Measurements from ENCODE around the gene CD74. TPM values are rescaled to one million over a fixed set of nuclear protein-coding genes. Genes with fewer than 3 reads are reported as not detected.

CD74 gene
- total and polyA plus RNA-seq, 4 donors = 1,061 to 2,819 (median 1,720) TPM

DNA sequence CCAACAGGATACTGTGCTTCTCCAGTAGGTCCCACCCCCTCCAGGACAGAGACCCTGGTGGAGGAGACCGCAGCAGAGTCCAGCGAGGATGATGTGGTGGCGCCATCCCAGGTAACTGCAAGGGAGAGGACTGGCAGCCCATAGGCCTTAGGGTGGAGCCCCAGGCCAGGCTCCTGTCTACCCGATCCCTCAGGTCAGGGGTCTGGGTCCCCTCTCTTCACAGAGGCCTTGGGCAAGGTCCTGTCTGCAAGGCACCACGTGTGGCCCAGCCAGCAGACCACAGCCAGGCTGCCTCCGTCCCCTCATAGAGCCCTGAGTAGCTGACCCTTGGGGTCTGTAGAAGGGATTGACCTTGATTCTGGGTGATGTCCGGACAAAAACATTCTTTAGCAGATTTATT is 20.0 kb downstream of the CD74 start:
- H3K4me3 ChIP-seq = no peak overlapping the region
- H3K27me3 ChIP-seq (ENCODE audit: control insufficient read depth in 3 of 3, insufficient read depth in 3 of 3, low read length in 2 of 3) = no peaks in the 10 kb centered on the region
- H3K9me3 ChIP-seq (ENCODE audit: control insufficient read depth in 4 of 4, insufficient read depth in 3 of 4, low read length in 3 of 4) = no peaks in the 10 kb centered on the region
- H3K4me1 ChIP-seq (ENCODE audit: control insufficient read depth in 5 of 5, insufficient read depth in 5 of 5, low read length in 5 of 5) = no peaks in the 10 kb centered on the region
- no peak for ATAC-seq (ENCODE audit: insufficient read depth, low FRiP score)
- TF ChIP-seq, protein P1, sequence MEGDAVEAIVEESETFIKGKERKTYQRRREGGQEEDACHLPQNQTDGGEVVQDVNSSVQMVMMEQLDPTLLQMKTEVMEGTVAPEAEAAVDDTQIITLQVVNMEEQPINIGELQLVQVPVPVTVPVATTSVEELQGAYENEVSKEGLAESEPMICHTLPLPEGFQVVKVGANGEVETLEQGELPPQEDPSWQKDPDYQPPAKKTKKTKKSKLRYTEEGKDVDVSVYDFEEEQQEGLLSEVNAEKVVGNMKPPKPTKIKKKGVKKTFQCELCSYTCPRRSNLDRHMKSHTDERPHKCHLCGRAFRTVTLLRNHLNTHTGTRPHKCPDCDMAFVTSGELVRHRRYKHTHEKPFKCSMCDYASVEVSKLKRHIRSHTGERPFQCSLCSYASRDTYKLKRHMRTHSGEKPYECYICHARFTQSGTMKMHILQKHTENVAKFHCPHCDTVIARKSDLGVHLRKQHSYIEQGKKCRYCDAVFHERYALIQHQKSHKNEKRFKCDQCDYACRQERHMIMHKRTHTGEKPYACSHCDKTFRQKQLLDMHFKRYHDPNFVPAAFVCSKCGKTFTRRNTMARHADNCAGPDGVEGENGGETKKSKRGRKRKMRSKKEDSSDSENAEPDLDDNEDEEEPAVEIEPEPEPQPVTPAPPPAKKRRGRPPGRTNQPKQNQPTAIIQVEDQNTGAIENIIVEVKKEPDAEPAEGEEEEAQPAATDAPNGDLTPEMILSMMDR (IDR thresholded peaks at IDR 0.05; ENCODE audit: control extremely low read depth, extremely low read depth) = no peak
- H3K36me3 ChIP-seq (ENCODE audit: control insufficient read depth in 4 of 4, insufficient read depth in 4 of 4, low read length in 4 of 4) = peaks cover 24 to 78% (median 33%) of the 10 kb centered on the region in 4 donors
- WGBS, 2 donors = 95 to 97% methylated on average over 7 of the region's 7 CpGs
- H3K27ac ChIP-seq (ENCODE audit: low read depth in 1 of 2, low read length in 1 of 2) = no peak overlapping the region
- DNase-seq = no peak
- no peak overlapping the region for H3K9ac ChIP-seq (ENCODE audit: insufficient read depth in 1 of 2, low read length in 2 of 2)

DNA sequence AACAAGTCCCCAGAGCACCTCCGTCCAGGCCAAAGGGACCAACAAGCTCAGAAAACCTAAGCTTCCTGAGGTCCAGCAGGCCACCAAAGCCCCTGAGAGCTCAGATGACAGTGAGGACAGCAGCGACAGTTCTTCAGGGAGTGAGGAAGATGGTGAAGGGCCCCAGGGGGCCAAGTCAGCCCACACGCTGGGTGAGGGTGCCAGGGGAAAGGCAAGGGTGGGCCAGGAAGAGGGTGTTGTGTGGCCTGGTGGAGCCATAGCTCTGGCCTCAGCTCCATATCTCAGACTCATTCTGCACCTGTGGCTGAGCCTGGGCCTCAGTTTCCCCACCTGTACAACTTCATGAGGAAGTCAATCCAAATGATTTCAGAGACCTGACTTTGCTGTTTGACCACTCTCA is 20.7 kb downstream of the CD74 start:
- peaks cover 27 to 76% (median 32%) of the 10 kb centered on the region in 4 donors for H3K36me3 ChIP-seq (ENCODE audit: control insufficient read depth in 4 of 4, insufficient read depth in 4 of 4, low read length in 4 of 4)
- DNase-seq (no peak), ATAC-seq (ENCODE audit: insufficient read depth, low FRiP score) (no peak)
- TF ChIP-seq, protein P1 (IDR thresholded peaks at IDR 0.05; ENCODE audit: control extremely low read depth, extremely low read depth) = no peak
- no peak overlapping the region for H3K27ac ChIP-seq (ENCODE audit: low read depth in 1 of 2, low read length in 1 of 2)
- no peaks in the 10 kb centered on the region for H3K9me3 ChIP-seq (ENCODE audit: control insufficient read depth in 4 of 4, insufficient read depth in 3 of 4, low read length in 3 of 4)
- no peak overlapping the region for H3K9ac ChIP-seq (ENCODE audit: insufficient read depth in 1 of 2, low read length in 2 of 2)
- no peaks in the 10 kb centered on the region for H3K4me1 ChIP-seq (ENCODE audit: control insufficient read depth in 5 of 5, insufficient read depth in 5 of 5, low read length in 5 of 5)
- H3K4me3 ChIP-seq = no peak overlapping the region
- 94 to 97% methylated on average over 3 of the region's 3 CpGs for WGBS, 2 donors
- H3K27me3 ChIP-seq (ENCODE audit: control insufficient read depth in 3 of 3, insufficient read depth in 3 of 3, low read length in 2 of 3) = no peaks in the 10 kb centered on the region

GRCh38 chr5:150391064-150391834 is 21.5 kb downstream of the CD74 start:
- Histone ChIP-seq H3K9me3 (ENCODE audit: control insufficient read depth in 4 of 4, insufficient read depth in 3 of 4, low read length in 3 of 4) (no peaks in the 10 kb centered on the region), H3K9ac (ENCODE audit: insufficient read depth in 1 of 2, low read length in 2 of 2) (no peak overlapping the region), H3K27ac (ENCODE audit: low read depth in 1 of 2, low read length in 1 of 2) (no peak overlapping the region), H3K4me1 (ENCODE audit: control insufficient read depth in 5 of 5, insufficient read depth in 5 of 5, low read length in 5 of 5) (no peaks in the 10 kb centered on the region), H3K27me3 (ENCODE audit: control insufficient read depth in 3 of 3, insufficient read depth in 3 of 3, low read length in 2 of 3) (no peaks in the 10 kb centered on the region), H3K4me3 (no peak overlapping the region), H3K36me3 (ENCODE audit: control insufficient read depth in 4 of 4, insufficient read depth in 4 of 4, low read length in 4 of 4) (peaks cover 27 to 78% (median 31%) of the 10 kb centered on the region in 4 donors)
- 93 to 94% methylated on average over 11 to 13 of the region's 13 CpGs for WGBS, 2 donors
- ATAC-seq (ENCODE audit: insufficient read depth, low FRiP score) (no peak), DNase-seq (no peak)
- TF ChIP-seq, protein P1 (IDR thresholded peaks at IDR 0.05; ENCODE audit: control extremely low read depth, extremely low read depth) = no peak

Data from lung (tissue), 12 donors.